SK-N-SH (cell line): ENCODE data around the gene FGD3.

Experiments
- CTCF ChIP-seq: fragments of 200-600 bp; sonication (generic); IDR thresholded peaks from 2 replicates; pipeline ENCODE4 v1.6.1; 2017; ENCODE audit warnings: antibody characterized with exemption, mild to moderate bottlenecking, moderate library complexity
- EZH2phosphoT487 ChIP-seq: fragments of 200-600 bp; sonication (generic); IDR thresholded peaks from 2 replicates; pipeline ENCODE4 v1.6.1; 2017; ENCODE audit warnings: low read depth, mixed run types, mild to moderate bottlenecking, antibody characterized with exemption, moderate library complexity, borderline replicate concordance
- FOXJ3 ChIP-seq: sonication (generic); formaldehyde crosslinking; IDR thresholded peaks from 2 replicates; pipeline ENCODE4 v1.5.1; 2020; ENCODE audit warnings: mild to moderate bottlenecking, missing genetic modification reagents
- MAX ChIP-seq: IDR thresholded peaks from 2 replicates; pipeline ENCODE4 v1.4.0; 2012; ENCODE audit warnings: low read depth
- POLR2AphosphoS5 ChIP-seq: IDR thresholded peaks from 2 replicates; pipeline ENCODE4 v1.6.1; 2012; ENCODE audit warnings: low read depth, low read length
- RFX5 ChIP-seq: IDR thresholded peaks from 2 replicates; pipeline ENCODE4 v1.6.1; 2012; ENCODE audit warnings: mild to moderate bottlenecking, improper control_type of control experiment, low read length
- RXRA ChIP-seq: IDR thresholded peaks from 2 replicates; pipeline ENCODE4 v1.4.0; 2012; ENCODE audit warnings: low read depth, mild to moderate bottlenecking, borderline replicate concordance
- SMC3 ChIP-seq: IDR thresholded peaks from 2 replicates; pipeline ENCODE4 v1.6.1; 2012; ENCODE audit warnings: low read depth, low read length, improper control_type of control experiment

GRCh38 chr9:93060746-93061259 is 113.5 kb downstream of the FGD3 start:
- no peak for TF ChIP-seq CTCF
- TF ChIP-seq FOXJ3 (CRISPR knock-in tag): no peak
- no peak for TF ChIP-seq MAX
- no peak for TF ChIP-seq RXRA
- no peak for TF ChIP-seq SMC3
- TF ChIP-seq POLR2AphosphoS5: no peak
- no peak for TF ChIP-seq EZH2phosphoT487
- no peak for TF ChIP-seq RFX5
